Activated CD8-positive, alpha-beta memory T cell treated with anti-CD3 and anti-CD28 coated beads for 1 hour (primary cell): Measurements from ENCODE around the gene FNDC10.

ENCODE experiments used
- DNase-seq, 2 donors: peaks; one replicate each; pipeline ENCODE4 v3.0.0-alpha.2; 2020; ENCODE audit warnings: low read depth in 1 of 2; ENCODE audit errors: extremely low read depth in 1 of 2

FNDC10 gene

DNA sequence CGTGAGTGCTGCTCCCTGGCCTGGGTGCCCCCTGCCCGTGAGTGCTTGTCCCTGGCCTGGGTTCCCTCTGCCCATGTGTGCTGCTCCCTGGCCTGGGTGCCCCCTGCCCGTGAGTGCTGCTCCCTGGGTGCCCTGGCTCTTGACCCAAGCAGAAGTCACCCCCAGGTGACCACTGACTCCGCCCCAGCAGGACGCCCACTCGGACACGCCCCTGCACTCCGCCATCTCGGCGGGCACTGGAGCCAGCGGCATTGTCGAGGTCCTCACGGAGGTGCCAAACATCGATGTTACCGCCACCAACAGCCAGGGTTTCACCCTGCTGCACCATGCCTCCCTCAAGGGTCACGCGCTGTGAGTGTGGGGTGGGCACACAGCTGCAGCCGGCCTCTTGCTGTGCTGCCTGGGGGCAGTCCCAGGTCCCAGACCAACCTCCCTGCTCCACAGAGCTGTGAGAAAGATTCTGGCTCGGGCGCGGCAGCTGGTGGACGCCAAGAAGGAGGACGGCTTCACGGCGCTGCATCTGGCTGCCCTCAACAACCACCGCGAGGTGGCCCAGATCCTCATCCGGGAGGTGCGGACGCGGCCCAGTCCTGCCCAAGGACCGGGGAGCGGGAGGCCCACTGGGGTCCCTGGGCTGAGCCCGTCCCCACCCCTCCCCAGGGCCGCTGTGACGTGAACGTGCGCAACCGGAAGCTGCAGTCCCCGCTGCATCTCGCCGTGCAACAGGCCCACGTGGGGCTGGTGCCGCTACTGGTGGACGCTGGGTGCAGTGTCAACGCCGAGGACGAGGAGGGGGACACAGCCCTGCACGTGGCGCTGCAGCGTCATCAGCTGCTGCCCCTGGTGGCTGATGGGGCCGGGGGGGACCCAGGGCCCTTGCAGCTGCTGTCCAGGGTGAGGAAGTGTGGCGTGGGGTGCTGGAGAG lies 28.2 kb upstream of the FNDC10 start:
- no peak for DNase-seq

DNA sequence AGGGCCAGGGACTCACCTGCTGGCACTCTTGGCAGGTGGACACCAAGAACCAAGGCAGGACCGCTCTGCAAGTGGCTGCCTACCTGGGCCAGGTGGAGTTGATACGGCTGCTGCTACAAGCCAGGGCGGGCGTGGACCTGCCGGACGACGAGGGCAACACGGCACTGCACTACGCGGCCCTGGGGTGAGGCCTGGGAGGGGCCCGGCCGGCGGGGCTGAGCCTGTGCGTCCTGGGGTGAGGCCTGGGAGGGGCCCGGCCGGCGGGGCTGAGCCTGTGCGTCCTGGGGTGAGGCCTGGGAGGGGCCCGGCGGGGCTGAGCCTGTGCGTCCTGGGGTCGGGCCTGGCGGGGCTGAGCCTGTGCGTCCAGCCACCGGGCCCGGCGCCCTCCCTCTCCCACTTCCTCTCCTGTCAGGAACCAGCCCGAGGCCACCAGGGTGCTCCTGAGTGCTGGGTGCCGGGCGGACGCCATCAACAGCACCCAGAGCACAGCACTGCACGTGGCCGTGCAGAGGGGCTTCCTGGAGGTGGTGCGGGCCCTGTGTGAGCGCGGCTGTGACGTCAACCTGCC lies 27.4 kb upstream of the FNDC10 start:
- no peak for DNase-seq

DNA sequence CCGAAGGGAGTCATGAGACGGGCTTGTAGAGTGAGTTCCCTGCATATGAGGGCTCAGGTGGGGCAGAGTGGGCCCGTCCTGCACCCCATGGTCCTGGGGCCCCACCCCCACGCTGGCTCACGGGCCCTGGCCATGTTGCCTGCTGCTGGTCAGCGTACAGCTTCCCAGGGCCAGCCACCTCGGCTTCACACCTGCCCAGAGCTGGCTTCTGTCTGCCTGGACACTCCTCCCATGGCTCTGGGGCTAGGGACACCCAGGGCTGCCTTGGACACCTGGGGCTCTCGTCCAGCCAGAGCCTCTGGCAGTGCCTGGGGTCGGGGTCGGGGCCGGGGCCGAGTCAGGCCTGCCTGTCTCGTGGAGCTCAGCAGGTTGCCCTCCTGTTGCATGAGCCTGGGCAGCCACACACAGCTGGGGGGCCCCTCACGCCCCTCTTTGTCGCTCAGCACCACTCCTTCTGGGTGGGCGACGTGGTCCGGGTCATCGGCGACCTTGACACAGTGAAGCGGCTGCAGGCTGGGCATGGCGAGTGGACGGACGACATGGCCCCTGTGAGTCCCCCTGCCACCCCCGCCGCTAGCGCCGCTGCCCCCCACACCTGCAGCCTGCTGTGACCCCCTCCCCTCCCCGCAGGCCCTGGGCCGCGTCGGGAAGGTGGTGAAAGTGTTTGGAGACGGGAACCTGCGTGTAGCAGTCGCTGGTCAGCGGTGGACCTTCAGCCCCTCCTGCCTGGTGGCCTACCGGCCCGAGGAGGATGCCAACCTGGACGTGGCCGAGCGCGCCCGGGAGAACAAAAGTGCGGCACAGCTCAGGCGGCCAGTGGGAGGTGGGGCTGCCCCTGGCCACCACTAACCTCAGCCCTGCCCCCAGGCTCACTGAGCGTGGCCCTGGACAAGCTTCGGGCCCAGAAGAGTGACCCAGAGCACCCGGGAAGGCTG lies 26.5 kb upstream of the FNDC10 start:
- no peak for DNase-seq

DNA sequence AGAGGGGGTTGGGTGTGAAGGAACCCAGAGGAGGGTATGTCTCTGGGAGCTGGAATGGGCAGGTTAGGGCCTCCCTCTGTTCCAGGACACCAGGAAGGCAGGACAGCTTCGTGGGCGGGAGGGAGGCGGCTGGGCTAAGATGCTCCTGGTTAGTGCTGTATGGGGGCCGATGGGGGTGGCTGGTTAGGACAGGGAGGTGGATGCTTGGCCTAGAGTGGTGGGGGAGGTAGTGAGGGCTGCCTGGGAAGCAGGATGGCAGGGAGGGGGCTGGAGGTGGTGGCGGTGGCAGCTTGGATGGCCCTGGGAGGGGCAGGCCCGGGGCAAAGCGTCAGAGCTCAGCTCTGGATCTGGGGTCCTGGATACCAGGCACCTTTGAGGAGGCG lies 25.9 kb upstream of the FNDC10 start:
- DNase-seq, result no peak

DNA sequence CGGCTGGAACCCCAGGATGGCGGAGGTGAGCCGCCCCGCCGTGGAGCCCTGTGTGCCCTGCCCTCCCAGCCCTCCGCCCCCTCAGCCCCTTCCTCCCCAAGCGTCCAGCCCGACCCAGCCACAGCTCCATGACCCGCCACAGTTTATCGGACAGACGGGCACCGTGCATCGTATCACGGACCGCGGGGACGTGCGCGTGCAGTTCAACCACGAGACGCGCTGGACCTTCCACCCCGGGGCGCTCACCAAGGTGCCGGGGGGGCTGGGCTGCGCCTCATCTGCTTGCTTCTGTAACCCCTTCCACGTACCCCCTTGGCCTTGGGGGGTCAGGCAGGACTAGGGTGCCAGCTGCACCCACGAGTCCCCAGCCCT lies 25.5 kb upstream of the FNDC10 start:
- DNase-seq, result no peak

DNA sequence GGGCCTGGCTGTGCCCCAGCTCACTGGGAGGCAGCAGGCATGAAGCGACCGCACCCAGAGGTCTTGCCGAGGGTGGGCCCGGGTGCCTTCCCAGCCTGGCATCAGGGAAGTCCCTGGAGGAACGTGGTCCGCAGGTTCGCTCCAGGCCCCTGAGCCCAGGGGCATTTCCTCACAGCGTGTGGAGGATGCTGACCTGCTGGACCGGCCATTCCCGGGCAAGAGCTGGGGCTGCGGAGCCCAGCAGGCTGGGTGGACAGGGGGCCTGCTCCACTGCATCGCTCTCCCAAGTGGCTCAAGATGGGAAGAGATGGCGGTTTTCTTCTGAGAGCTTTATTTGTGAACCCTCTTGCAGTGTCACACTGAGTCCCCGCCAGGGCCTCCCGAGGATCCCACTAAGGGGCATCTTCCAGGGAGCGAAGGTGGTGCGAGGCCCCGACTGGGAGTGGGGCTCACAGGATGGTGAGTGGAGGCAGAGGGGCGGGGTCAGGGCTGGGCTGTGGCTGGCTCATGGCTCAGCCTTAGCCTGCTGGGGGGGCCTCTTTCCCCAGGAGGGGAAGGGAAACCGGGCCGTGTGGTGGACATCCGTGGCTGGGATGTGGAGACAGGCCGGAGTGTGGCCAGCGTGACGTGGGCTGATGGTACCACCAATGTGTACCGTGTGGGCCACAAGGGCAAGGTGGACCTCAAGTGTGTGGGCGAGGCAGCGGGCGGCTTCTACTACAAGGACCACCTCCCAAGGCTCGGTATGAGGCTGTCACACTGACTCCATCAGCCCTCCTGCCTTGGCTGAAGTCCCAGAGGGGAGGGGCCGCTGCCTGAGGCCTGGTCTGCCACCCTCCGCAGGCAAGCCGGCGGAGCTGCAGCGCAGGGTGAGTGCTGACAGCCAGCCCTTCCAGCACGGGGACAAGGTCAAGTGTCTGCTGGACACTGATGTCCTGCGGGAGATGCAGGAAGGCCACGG lies 24.8 kb upstream of the FNDC10 start:
- DNase-seq, result no peak

DNA sequence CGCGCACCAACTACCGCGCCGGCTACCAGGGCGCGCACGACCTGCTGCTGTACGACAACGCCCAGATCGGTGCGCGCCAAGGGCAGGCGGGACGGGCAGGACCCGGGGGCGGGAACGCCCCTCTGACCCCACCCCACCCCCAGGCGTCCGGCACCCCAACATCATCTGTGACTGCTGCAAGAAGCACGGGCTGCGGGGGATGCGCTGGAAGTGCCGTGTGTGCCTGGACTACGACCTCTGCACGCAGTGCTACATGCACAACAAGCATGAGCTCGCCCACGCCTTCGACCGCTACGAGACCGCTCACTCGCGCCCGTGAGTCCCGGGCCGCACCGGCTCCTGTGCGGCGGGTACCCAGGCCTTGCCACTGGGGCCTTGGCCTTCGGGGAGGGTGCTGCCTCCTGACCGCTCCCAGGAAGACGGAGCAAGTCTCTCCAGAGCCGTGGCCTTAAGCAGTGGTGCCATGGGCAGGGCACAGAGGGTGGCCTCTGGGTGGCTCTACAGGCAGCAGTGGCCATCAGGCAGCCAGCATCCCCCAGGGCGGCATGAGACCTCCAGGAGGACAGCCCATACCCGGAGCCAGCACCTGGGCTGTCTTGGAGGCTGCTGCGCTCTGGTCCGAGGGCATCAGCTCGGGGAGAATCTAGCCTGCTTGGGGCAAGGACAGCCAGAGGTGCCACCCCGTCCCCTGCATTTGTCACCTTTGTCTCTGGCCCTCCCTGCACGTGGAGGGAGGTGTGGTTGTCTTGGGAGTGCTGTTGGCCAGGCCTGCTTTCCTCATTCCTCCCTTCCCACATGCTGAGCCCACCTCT lies 23.9 kb upstream of the FNDC10 start:
- DNase-seq, result no peak

DNA sequence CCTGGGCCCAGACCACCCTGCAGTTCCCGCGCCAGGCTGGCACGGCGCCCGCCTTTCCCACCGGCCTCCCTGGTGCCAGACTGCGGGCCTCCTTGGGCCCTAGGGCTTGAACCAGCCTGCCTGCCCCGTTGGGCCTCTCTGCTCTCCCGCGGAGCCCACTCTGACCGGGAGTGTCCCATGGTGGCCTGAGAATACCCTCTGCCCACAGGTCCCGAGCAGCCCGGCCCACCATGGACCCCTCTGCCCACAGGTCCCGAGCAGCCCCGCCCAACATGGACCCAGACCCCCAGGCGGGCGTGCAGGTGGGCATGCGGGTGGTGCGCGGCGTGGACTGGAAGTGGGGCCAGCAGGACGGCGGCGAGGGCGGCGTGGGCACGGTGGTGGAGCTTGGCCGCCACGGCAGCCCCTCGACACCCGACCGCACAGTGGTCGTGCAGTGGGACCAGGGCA lies 23.3 kb upstream of the FNDC10 start:
- DNase-seq, result no peak

DNA sequence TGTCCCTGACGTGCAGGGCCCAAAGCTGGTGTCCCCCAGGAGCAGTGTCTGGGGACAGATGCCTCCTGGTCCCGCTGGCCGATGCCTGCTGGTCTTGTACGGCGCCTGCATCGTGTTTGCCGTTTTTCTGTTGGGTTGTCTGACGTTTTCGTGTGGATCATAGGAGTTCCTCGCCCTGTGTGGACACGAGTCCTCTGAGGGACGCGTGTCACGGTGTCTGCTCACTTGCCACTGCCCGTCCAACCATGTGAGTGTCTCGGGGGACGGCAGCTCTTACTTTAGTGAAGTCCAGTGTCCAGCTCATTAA lies 22.8 kb upstream of the FNDC10 start:
- no peak for DNase-seq

DNA sequence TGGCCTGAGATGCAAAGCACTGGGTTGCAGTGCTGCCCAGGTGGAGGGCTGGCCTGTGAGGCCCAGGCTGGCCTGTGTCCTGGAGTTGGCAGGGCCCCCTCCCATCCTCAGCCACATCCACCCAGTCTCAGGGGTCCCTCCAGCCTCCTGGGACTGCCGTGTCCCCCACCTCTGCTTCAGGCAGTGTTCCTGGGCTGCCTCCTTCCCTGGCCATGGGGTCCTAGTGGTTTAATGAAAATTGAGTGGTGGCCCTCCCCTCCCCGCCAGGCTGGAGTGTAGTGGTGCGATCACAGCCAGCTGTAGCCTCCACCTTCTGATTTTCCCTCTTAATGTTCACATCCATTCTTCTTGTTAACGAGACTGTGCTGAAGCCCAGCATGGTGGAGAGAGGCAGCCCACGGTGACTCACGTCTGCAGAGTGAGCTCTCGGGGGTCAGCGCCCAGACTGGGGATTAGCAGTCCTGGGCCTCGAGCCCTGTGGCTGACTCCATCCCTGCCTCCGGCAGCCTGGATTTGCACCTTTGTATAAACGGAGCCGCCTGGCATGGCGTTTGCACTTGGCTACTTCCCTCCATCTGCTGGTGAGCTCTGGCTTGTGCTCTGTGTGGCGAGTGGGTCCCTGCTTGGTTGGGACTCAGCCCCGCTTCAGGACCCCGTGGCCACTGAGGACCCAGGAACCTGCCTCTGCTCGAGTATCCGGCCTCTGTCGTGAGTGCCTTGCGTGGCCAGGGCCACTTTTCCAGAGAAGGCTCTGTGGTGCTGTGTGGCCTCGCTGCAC lies 22.3 kb upstream of the FNDC10 start:
- no peak for DNase-seq

DNA sequence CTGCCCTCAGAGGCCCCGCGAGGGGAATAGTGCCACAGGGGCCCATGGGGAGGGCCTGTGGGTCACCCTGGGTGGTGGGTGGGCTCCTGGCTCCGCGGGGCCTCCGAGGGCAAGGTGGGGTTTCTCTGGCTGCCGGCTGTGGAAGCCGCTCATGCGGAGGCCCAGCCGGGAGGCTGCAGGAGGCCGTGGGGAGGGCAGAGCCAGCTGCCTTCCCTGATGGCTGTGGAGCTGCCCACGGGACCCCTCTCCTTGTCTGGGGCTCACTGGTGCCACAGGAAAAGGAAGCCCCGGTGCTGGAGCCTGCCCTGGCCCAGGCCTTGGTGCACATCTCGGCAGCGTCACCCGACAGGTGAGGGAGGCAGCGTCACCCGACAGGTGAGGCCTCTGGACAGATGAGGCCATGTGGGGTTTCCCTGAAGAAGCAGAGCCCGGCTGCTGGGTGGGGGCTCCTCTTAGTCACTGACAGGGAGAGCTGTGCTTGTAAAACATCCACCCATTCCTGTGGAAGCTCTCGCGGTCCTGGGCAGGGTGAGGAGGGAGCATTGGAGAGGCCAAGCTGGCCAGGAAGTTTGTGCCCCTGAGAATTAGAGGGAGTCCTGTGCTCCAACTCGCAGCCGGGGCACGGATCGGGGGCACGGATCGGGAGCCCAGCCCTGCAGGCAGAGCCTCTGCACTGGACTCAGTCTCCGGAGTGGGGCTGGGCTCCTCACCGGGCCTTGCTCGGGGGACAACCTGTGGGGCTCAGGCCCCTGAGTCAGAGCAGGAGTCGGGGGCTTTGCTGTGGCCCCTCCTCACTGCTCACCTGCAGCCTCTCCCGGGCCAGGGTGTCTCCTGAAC lies 21.5 kb upstream of the FNDC10 start:
- no peak for DNase-seq

DNA sequence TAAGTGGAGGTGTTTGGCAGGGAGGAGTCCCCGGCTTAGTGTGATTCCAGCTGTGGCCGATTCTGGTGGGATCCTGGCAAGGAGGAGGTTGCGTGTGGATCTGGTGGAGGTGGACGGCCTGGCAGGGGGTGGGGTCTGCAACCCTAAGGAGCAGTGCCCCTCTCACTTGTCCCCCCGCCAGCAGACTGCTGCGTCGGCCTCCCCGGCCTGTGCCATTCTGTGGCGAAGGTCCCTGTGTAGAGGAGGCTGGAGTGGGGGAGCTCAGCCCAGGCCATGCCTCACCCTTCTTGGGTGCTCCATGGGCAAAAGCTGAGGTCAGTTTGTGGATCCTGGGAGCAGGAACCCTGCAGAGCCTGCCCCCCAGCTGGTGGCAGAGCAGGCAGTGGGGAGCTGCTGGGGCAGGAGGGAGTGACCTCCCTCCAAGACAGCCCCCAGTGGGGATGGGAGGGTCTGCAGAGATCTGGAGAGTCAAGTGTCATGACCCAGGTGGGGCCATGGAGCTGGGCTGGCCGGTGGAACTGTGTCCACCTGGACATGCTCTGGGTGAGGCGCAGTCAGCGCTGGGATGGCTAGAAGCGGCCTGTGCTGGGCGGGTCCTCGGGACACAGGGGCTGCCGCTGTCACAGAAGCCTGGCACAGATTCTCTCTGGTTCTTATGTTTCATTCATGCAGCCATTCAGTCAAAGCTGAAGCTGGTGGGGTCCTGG lies 20.7 kb upstream of the FNDC10 start:
- DNase-seq, result no peak

DNA sequence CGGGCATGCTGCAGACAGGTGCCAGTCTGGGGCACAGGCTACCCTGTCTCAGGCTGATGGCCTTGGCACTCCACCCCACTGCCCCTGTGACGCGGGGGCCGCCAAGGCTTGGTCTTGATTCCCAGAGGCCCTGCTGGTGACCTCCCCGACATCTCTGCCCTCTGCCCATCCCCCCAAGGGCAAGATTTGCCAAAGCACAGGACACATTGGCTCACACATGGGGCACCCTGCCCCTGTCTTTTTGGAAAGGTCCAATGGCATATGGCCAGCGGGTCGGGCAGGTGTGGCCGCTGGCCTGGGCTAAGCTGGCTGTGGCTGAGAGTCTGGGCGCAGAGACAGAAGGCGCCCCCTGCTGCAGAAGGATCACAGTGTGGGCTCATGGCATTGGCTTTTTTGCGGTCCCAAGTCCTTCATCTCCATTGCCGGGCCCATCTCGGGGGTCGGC lies 20.0 kb upstream of the FNDC10 start:
- DNase-seq, result no peak

DNA sequence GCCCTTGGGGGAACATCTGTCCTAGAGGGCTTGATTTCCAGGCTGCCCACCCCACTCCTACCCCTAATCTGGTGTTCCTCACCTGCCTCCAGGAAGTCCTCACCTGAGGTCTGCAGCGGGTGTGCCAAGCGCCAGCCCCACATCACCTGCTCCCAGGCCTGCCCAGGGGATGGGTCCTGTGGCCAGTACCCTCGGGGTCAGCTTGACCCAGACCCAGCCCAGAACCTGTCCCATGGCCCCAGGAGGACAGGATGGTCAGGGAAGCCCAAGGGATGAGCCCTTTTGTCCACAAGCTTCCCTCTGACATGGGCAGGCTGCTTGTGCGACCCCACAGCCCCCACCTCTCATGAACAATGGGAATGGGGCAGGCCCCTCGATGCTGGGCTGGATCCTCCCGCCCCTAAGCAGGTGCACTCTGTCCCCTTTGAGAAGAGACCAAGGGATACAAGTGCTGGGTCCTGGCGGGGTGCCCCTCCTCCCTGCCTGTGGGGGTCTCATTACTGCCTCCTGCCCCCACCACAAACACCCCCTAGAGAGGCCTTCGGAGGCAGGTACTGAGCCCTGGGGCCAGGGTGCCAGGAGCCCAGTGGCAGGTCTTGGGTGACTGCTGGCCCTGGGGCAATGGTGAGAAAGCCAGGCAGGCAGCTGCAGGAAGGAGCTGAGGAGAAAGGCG lies 18.6 kb upstream of the FNDC10 start:
- no peak for DNase-seq

DNA sequence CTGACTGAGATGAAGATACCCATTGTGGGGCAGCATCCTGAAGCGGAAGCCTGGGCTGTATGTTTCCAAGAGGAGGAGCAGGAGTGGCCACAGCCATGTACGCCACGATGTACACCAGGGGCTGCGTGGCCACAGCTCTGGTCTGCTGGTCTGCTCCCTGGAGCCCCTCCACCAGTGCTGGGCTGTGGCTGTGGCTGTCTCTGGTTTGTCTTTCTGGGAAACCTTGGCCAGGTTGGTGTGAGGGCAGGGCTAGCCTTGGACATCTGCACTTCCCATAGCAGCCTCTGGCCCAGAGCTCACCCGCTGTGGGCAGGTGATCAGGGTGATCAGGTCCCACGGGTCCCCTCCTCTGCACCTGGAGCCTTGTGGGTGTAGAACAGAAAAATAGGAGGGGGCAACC lies 18.0 kb upstream of the FNDC10 start:
- DNase-seq, result no peak

DNA sequence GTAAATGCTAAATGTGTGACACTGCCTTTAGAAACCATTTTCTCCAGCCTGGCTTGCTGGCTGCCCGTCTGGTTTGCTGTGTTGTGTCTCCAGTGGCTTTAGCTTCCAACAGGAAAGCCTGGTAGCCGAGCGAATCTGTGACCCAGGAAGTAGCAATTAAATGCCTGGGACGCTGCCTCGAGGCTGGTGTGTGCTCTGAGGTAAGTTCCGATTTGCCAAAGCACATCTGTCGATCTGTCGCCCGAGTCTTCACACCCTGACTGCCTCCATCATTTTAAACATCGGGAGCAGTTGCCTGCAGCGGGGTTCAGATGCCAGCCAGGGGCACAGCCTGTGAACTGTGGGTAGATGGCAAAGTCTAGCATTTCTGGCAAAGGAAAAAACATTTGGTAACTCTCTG lies 17.6 kb upstream of the FNDC10 start:
- no peak for DNase-seq

DNA sequence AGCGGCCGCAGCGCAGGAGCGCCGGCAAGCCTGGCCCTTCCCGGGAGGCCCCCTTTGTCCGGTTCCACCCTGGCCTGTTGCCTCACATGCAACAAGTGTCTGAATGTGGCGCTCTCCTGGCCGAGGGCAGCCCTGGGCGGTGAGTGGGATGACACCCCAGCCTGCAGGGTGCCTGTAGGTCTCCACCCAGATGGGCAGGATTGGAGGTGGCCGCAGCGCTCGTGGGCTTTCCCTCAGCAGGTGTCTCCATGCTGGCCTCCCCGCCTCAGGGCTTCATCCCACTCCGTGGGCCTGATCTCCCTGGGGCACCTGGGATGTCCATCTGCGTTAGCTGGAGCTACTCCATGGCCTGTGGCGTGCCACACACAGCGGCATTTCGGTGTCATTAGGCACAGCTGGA lies 16.9 kb upstream of the FNDC10 start:
- no peak for DNase-seq
